NCI-H128 (cell line): ENCODE data around the gene BMP2.

Experiments
- DNase-seq: peaks from one replicate; lab custom pipeline; 2025; ENCODE audit not compliant: unreplicated experiment; lab: John Stamatoyannopoulos, UW

Gene BMP2

GRCh38 chr20:6767536-6768227 lies at the start of gene BMP2:
TSS of gene BMP2 (plus strand) at chr20:6767686. CDS start at chr20:6770127, 2,441 bp downstream.
- DNase-seq: peak; percentile 16

- no peak for DNase-seq
These were observed 48.7 kb upstream of the BMP2 start for GRCh38 chr20:6718662-6719368.

GRCh38 chr20:6719369-6719721 lies 48.1 kb upstream of the BMP2 start:
- DNase-seq: no peak

- no peak for DNase-seq
These were observed 40.7 kb upstream of the BMP2 start for GRCh38 chr20:6726761-6727160.

GRCh38 chr20:6730672-6731328 lies 36.7 kb upstream of the BMP2 start:
- no peak for DNase-seq

- DNase-seq: no peak
These were observed 35.5 kb upstream of the BMP2 start for GRCh38 chr20:6732001-6732447.

GRCh38 chr20:6732851-6733250 lies 34.6 kb upstream of the BMP2 start:
- DNase-seq: no peak

- DNase-seq: no peak
These were observed 33.5 kb upstream of the BMP2 start for GRCh38 chr20:6733965-6734364.

- no peak for DNase-seq
These were observed 31.3 kb upstream of the BMP2 start for GRCh38 chr20:6735942-6736845.

GRCh38 chr20:6739406-6739805 lies 28.1 kb upstream of the BMP2 start:
- DNase-seq: no peak

- no peak for DNase-seq
These were observed 27.4 kb upstream of the BMP2 start for GRCh38 chr20:6740096-6740495.

GRCh38 chr20:6744180-6744579 lies 23.3 kb upstream of the BMP2 start:
- DNase-seq: no peak

GRCh38 chr20:6744805-6745204 lies 22.7 kb upstream of the BMP2 start:
- DNase-seq: no peak

- no peak for DNase-seq
These were observed 20.4 kb upstream of the BMP2 start for GRCh38 chr20:6746901-6747609.

- DNase-seq: no peak
These were observed 17.0 kb upstream of the BMP2 start for GRCh38 chr20:6750438-6750837.

- peak; percentile 3 for DNase-seq
These were observed 10.5 kb upstream of the BMP2 start for GRCh38 chr20:6756693-6757595.

GRCh38 chr20:6764619-6765018 lies 2.9 kb upstream of the BMP2 start:
- DNase-seq: no peak

- peak; percentile 33 for DNase-seq
These were observed 1.9 kb upstream of the BMP2 start for GRCh38 chr20:6765469-6766058.

GRCh38 chr20:6766433-6766832 lies 1.1 kb upstream of the BMP2 start:
- DNase-seq: no peak
